HUES6 (cell line): ENCODE data around the gene RAD1.

ENCODE experiments used
- H3K27ac ChIP-seq: 2 replicates; pipeline ENCODE4 v1.7.0; 2013; ENCODE audit warnings: low read depth, mild to moderate bottlenecking, low read length, inconsistent platforms
- H3K27me3 ChIP-seq: 2 replicates; pipeline ENCODE4 v1.6.1; 2013; ENCODE audit warnings: low read length; ENCODE audit not compliant: control insufficient read depth, insufficient read depth
- H3K36me3 ChIP-seq: 2 replicates; pipeline ENCODE4 v1.6.1; 2013; ENCODE audit warnings: low read length; ENCODE audit not compliant: control insufficient read depth, insufficient read depth
- H3K4me1 ChIP-seq: 2 replicates; pipeline ENCODE4 v1.6.1; 2013; ENCODE audit warnings: low read length; ENCODE audit not compliant: control insufficient read depth, insufficient read depth
- H3K4me3 ChIP-seq: 2 replicates; pipeline ENCODE4 v1.5.1; 2013; ENCODE audit warnings: low read depth, low read length
- H3K9ac ChIP-seq: one replicate; pipeline ENCODE4 v1.6.1; 2013; ENCODE audit warnings: mild to moderate bottlenecking, low read length
- H3K9me3 ChIP-seq: 2 replicates; pipeline ENCODE4 v1.6.1; 2013; ENCODE audit warnings: low read depth, low read length; ENCODE audit not compliant: control insufficient read depth, insufficient read depth

The RAD1 gene

DNA sequence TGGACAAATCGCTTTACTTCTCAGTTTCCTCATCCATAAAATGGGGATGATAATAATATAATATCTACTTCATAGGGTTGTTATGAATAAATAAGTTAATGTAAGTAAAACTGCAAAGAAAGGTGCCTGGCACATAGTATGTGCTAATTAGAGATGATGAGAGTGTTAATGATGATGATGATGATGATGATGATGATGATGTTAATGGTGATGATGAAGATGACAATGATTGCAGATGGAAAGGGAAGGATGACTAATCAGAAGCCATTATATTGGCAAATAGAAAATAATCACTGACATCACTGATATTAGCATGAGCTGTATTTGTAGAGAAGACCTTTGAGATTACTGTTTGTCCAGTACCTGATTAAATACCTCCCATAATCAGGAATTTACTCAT, 20.6 kb downstream of the RAD1 start:
- Histone ChIP-seq H3K27me3 (no peaks in the 10 kb centered on the region), H3K9ac (no peak overlapping the region), H3K36me3 (peaks cover 3% of the 10 kb centered on the region; the same call in 1 of the 2 replicates), H3K4me3 (no peak overlapping the region), H3K27ac (no peak overlapping the region), H3K4me1 (peaks cover 10% of the 10 kb centered on the region; the same call in 1 of the 2 replicates), H3K9me3 (no peaks in the 10 kb centered on the region)

GRCh38 chr5:34892414-34892813, 22.9 kb downstream of the RAD1 start:
- H3K4me3 ChIP-seq, result no peak overlapping the region
- no peak overlapping the region for H3K9ac ChIP-seq

GRCh38 chr5:34891981-34892380, 23.3 kb downstream of the RAD1 start:
- no peak overlapping the region for H3K27ac ChIP-seq
- no peaks in the 10 kb centered on the region for H3K4me1 ChIP-seq
- H3K4me3 ChIP-seq, result no peak overlapping the region

More at GRCh38 chr5:34892414-34892813, 22.9 kb downstream of the RAD1 start:
- H3K9me3 ChIP-seq, result no peaks in the 10 kb centered on the region
- H3K27me3 ChIP-seq, result no peaks in the 10 kb centered on the region
- H3K36me3 ChIP-seq, result peaks cover 3% of the 10 kb centered on the region; the same call in 1 of the 2 replicates
- H3K4me1 ChIP-seq, result no peaks in the 10 kb centered on the region
- no peak overlapping the region for H3K27ac ChIP-seq

DNA sequence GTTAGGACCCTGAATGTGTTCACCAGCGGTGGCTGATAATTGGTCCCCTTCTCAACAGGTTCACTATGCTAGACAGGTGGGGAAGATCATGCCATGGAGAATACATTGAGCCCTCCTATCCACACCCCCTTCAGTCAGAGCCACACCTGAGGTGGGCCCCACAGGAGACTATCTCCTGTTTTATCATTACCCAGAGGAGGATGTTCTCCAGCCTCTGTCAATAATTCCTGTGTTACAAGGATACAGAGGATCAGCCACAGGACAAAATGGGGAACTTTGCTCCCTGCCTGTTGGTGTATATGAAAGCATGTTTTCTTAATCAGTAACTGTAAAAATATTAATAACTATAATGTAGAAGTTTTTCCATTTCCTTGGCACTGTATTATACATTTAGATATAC, 25.9 kb downstream of the RAD1 start:
- no peak overlapping the region for H3K4me3 ChIP-seq
- H3K4me1 ChIP-seq, result no peaks in the 10 kb centered on the region
- H3K27me3 ChIP-seq, result no peaks in the 10 kb centered on the region
- H3K9me3 ChIP-seq, result no peaks in the 10 kb centered on the region
- no peak overlapping the region for H3K9ac ChIP-seq
- H3K27ac ChIP-seq, result no peak overlapping the region
- no peaks in the 10 kb centered on the region for H3K36me3 ChIP-seq

More at GRCh38 chr5:34891981-34892380, 23.3 kb downstream of the RAD1 start:
- Histone ChIP-seq H3K36me3 (peaks cover 3% of the 10 kb centered on the region; the same call in 1 of the 2 replicates), H3K27me3 (no peaks in the 10 kb centered on the region), H3K9ac (no peak overlapping the region), H3K9me3 (no peaks in the 10 kb centered on the region)

DNA sequence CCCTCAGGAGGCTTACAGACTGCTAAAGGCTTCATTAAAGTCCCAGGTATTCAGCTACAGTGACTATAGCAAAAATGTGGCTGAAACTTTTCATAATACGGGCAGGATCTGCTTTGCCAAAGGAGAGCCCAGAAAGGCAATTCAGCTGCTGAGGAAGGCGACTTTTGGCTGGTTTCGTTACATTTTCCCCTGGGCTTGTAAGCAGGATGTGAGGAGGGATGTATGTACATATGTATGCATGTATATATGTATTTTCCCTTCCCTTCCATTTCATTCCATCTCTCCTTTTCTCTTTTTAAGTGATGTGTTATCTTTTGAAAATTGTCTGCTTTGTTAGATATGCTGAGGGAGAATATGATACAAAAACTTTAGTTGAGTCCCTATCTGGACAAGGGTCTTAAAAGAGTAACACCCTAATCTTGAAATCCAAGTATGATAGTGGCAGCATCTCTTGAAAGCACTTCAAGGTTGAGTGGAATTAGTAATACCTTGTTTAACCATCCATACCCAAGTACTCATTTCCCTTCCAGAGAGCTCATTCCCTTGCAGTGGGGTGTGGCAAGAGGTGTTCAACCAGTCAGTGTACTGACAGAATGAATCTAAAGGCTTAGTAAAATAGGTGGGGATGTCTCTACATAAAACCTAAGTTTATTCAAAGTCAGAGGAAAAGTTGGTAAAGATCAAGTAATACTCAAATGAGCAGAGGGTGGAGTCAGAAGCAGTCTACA, 28.7 kb downstream of the RAD1 start:
- Histone ChIP-seq H3K36me3 (no peaks in the 10 kb centered on the region), H3K4me1 (no peaks in the 10 kb centered on the region), H3K9me3 (no peaks in the 10 kb centered on the region), H3K27me3 (no peaks in the 10 kb centered on the region), H3K9ac (no peak overlapping the region), H3K4me3 (no peak overlapping the region), H3K27ac (no peak overlapping the region)

DNA sequence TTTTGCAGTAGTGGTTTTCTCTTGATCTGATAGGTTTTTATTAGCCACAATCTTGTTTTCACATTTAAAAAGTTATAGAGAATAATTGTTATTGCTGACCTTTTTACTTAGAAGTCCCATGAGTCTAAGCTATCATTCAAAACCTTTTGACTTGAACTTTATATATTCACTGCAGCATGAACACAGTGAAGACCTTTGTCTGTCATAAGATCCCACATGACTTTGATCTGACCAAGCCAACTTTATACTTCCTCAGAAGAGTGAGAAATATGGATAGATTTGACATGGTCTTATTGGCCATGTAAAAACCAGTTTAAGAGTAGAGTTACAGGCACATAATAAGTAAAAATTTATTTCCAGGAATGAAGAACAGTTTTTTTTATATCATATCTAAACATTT, 34.1 kb downstream of the RAD1 start:
- H3K4me1 ChIP-seq, result no peaks in the 10 kb centered on the region
- no peaks in the 10 kb centered on the region for H3K9me3 ChIP-seq
- H3K36me3 ChIP-seq, result no peaks in the 10 kb centered on the region
- no peak overlapping the region for H3K27ac ChIP-seq
- no peak overlapping the region for H3K4me3 ChIP-seq
- H3K9ac ChIP-seq, result no peak overlapping the region
- no peaks in the 10 kb centered on the region for H3K27me3 ChIP-seq

- Histone ChIP-seq H3K27me3 (no peaks in the 10 kb centered on the region), H3K4me1 (no peaks in the 10 kb centered on the region), H3K36me3 (no peaks in the 10 kb centered on the region), H3K9me3 (peaks cover 5% of the 10 kb centered on the region; the same call in 1 of the 2 replicates), H3K4me3 (no peak overlapping the region), H3K9ac (no peak overlapping the region), H3K27ac (no peak overlapping the region)
Measured at GRCh38 chr5:34876275-34876674, 39.0 kb downstream of the RAD1 start.

- Histone ChIP-seq H3K4me3 (no peak overlapping the region), H3K27ac (no peak overlapping the region), H3K9me3 (peaks cover 2% of the 10 kb centered on the region; the same call in 1 of the 2 replicates), H3K4me1 (peaks cover 12% of the 10 kb centered on the region), H3K27me3 (no peaks in the 10 kb centered on the region), H3K36me3 (no peaks in the 10 kb centered on the region), H3K9ac (no peak overlapping the region)
Measured at GRCh38 chr5:34870382-34870781, 44.9 kb downstream of the RAD1 start.

- H3K36me3 ChIP-seq, result no peaks in the 10 kb centered on the region
- peaks cover 21% of the 10 kb centered on the region for H3K4me1 ChIP-seq
- no peak overlapping the region for H3K4me3 ChIP-seq
- H3K9me3 ChIP-seq, result no peaks in the 10 kb centered on the region
- no peak overlapping the region for H3K9ac ChIP-seq
- no peak overlapping the region for H3K27ac ChIP-seq
- no peaks in the 10 kb centered on the region for H3K27me3 ChIP-seq
Measured at GRCh38 chr5:34869256-34869655, 46.0 kb downstream of the RAD1 start.

DNA sequence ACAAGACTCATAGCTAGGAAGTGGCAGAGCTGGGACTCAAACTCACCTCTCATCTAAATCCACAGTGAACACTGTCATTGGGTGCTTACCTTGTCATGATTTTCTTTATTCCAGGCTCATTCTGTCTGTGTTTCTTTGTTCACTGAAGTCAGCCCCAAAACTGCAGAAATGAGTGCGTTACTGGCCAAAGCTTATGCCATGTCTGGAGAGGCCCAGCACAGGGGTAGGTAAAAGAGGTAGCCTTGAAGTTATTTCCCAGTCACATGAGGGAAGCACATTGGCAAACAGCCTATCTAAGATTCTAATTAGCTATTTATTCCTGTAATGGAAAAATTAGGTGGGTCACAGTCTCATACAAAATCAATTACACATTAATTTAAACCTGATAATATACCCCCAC, 46.5 kb downstream of the RAD1 start:
- no peak overlapping the region for H3K9ac ChIP-seq
- no peak overlapping the region for H3K27ac ChIP-seq
- H3K27me3 ChIP-seq, result no peaks in the 10 kb centered on the region
- no peaks in the 10 kb centered on the region for H3K36me3 ChIP-seq
- H3K4me3 ChIP-seq, result no peak overlapping the region
- no peaks in the 10 kb centered on the region for H3K9me3 ChIP-seq
- H3K4me1 ChIP-seq, result peaks cover 25% of the 10 kb centered on the region

DNA sequence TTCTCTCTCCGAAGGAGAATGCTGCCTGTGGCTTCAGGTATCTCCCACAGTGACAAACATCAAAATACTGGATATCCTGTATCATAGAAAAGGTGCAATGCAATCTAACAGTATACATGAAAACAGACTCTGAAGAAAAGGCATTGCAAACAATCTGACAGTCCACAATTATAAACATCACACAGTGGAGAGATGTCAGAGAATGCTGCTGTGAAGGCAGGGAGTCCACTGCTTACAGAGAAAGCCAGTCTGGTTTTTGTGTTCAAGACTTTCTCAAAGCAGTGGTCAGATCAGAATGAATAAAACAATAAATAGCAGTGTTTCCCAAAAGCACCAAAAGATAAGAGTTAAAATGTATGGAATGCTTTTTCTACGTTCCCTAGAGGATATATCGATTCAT, 47.6 kb downstream of the RAD1 start:
- H3K9me3 ChIP-seq, result no peaks in the 10 kb centered on the region
- H3K9ac ChIP-seq, result no peak overlapping the region
- no peak overlapping the region for H3K4me3 ChIP-seq
- H3K27me3 ChIP-seq, result no peaks in the 10 kb centered on the region
- no peaks in the 10 kb centered on the region for H3K36me3 ChIP-seq
- no peak overlapping the region for H3K27ac ChIP-seq
- peaks cover 36% of the 10 kb centered on the region for H3K4me1 ChIP-seq
